HFFc6 (cell line): Measurements from ENCODE around the gene CYP1A2. TPM values are rescaled to one million over a fixed set of nuclear protein-coding genes. Genes with fewer than 3 reads are reported as not detected.

Experiments used
- DNase-seq: peaks from one replicate; pipeline ENCODE4 v3.0.0-alpha.2; 2018
- H3K27ac Mint-ChIP-seq: 2 replicates; pipeline ENCODE4 v1.8.0; 2020; ENCODE audit warnings: mild to moderate bottlenecking, mixed read lengths
- H3K27me3 Mint-ChIP-seq: 2 replicates; pipeline ENCODE4 v1.8.0; 2021; ENCODE audit warnings: mild to moderate bottlenecking, moderate library complexity, mixed read lengths; ENCODE audit not compliant: insufficient read depth
- H3K36me3 Mint-ChIP-seq: 2 replicates; pipeline ENCODE4 v1.8.0; 2021; ENCODE audit warnings: low read depth, mixed read lengths
- H3K4me1 Mint-ChIP-seq: 2 replicates; pipeline ENCODE4 v1.8.0; 2020; ENCODE audit warnings: low read depth, mixed read lengths
- H3K4me3 Mint-ChIP-seq: 2 replicates; pipeline ENCODE4 v1.8.0; 2020; ENCODE audit warnings: mild to moderate bottlenecking, moderate library complexity, mixed read lengths
- H3K9me3 Mint-ChIP-seq: 2 replicates; pipeline ENCODE4 v1.8.0; 2020; ENCODE audit warnings: mild to moderate bottlenecking, mixed read lengths
- total RNA-seq, 6 experiments: library from RNA; stranded (reverse); fragmentation: NEBNext Ultra II Directional; extraction: Animal tissue kit (Norgen Biotek cat#: 25700); gene quantifications; 2 replicates in 1 of 6; 3 replicates in 5 of 6; pipeline ENCODE4 v1.2.3, GENCODE V29; 2021
- TF ChIP-seq, protein P1 (sequence below): fragments of 200-600 bp; sonication (generic); IDR thresholded peaks from 2 replicates; pipeline ENCODE4 v1.5.0; 2021; ENCODE audit warnings: antibody characterized with exemption, mild to moderate bottlenecking

Gene CYP1A2
- total RNA-seq, 6 experiments from 2014 or later: not detected

DNA sequence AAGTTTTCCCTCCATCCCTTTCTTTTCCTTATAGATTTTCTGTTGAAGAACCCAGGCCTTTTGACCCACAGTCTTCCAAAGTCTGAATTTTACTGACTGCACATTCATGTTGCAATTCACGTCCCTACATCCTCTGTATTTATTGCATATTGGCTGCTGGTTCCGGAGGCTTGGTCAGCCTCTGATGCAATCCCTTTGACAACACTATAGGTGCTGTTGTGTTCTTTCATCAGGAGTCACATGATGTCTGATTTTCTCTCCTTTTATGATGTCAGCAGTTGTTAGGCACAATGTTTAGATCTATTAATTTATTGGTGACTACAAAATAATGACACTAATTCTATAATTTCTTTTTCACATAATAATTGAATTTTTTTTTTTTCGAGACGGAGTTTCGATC, 32.0 kb upstream of the CYP1A2 start:
- no peak for DNase-seq
- Mint-ChIP-seq H3K27ac (no peak overlapping the region), H3K27me3 (peaks cover 13% of the 10 kb centered on the region), H3K4me1 (no peaks in the 10 kb centered on the region), H3K4me3 (no peak overlapping the region), H3K9me3 (no peaks in the 10 kb centered on the region), H3K36me3 (no peaks in the 10 kb centered on the region)
- TF ChIP-seq, protein P1, sequence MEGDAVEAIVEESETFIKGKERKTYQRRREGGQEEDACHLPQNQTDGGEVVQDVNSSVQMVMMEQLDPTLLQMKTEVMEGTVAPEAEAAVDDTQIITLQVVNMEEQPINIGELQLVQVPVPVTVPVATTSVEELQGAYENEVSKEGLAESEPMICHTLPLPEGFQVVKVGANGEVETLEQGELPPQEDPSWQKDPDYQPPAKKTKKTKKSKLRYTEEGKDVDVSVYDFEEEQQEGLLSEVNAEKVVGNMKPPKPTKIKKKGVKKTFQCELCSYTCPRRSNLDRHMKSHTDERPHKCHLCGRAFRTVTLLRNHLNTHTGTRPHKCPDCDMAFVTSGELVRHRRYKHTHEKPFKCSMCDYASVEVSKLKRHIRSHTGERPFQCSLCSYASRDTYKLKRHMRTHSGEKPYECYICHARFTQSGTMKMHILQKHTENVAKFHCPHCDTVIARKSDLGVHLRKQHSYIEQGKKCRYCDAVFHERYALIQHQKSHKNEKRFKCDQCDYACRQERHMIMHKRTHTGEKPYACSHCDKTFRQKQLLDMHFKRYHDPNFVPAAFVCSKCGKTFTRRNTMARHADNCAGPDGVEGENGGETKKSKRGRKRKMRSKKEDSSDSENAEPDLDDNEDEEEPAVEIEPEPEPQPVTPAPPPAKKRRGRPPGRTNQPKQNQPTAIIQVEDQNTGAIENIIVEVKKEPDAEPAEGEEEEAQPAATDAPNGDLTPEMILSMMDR: no peak

DNA sequence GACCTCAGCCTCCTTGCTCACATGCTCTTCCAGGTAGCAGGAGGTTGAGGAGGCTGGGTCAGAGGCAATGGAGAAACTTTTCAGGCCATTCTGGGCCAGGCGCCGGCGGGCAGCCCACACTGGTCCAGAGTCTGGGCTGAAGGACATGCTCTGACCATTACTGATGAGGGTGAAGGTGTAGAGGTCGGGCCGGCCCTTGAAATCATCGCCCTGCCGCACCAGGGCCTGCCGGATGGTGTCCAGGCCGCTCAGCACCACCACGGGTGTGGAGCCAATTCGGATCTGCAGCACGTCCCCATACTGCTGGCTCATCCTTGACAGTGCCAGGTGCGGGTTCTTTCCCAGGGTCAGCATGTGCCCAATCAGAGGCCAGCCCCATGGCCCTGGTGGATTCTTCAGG, 26.1 kb upstream of the CYP1A2 start:
- Mint-ChIP-seq H3K9me3 (no peaks in the 10 kb centered on the region), H3K27me3 (peaks cover 49% of the 10 kb centered on the region), H3K4me1 (no peaks in the 10 kb centered on the region), H3K4me3 (no peak overlapping the region), H3K27ac (no peak overlapping the region), H3K36me3 (peaks cover 4% of the 10 kb centered on the region; the same call in 1 of the 2 replicates)
- DNase-seq: no peak
- TF ChIP-seq, protein P1: no peak

DNA sequence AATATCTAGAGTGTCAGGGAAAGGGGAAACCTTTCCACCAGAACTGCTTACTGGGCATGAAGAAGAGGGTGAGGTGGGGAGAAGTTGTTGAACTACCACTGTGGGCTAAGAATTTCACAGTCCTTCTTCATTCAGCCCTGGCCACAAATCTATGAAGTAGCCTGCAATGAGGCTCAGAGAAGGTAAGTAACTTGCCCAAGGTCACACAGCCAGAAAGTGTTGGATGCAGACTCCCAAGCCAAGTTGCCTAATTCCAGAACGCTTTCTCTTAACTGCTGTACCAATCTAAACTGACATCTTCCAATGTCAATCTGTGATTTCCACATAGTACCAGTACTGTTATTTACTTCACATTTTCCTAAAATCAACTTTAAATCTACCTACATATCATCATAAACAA, 25.5 kb upstream of the CYP1A2 start:
- no peak overlapping the region for H3K27ac Mint-ChIP-seq
- TF ChIP-seq, protein P1: no peak
- H3K4me1 Mint-ChIP-seq: no peaks in the 10 kb centered on the region
- no peaks in the 10 kb centered on the region for H3K9me3 Mint-ChIP-seq
- H3K4me3 Mint-ChIP-seq: no peak overlapping the region
- H3K27me3 Mint-ChIP-seq: peaks cover 52% of the 10 kb centered on the region
- DNase-seq: no peak
- peaks cover 4% of the 10 kb centered on the region; the same call in 1 of the 2 replicates for H3K36me3 Mint-ChIP-seq

DNA sequence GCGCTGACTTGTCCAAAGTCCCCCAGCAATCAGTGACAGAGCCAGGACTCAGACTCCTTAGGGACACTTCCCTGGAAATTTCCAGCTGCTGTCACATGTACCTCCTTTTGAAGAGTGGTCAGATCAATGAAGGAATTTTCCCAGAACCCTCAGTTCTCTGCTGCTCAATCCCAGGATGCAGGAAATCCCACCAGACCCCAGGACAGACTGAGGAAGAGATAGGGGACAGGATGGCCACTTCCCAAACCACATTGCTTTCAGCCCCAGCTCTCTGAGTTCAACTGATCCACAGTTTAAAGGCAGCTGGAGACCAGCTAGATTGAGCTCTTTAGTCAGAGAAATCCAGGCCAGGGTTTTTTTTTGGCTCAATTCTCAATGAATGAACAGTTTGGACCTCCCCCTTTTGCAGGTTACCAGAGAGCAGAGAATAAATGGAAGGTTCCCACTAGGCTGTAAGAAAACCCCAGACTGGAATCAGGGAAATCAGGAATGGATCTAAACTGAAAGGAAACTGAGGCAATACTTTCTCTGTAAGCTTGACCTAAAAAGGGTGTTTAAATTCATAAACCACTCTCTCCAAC, 24.8 kb upstream of the CYP1A2 start:
- DNase-seq: peak; percentile 8
- peaks cover 4% of the 10 kb centered on the region; the same call in 1 of the 2 replicates for H3K36me3 Mint-ChIP-seq
- no peak overlapping the region for H3K4me3 Mint-ChIP-seq
- TF ChIP-seq, protein P1: no peak
- H3K27me3 Mint-ChIP-seq: peaks cover 57% of the 10 kb centered on the region
- H3K27ac Mint-ChIP-seq: no peak overlapping the region
- H3K9me3 Mint-ChIP-seq: no peaks in the 10 kb centered on the region
- H3K4me1 Mint-ChIP-seq: no peaks in the 10 kb centered on the region

DNA sequence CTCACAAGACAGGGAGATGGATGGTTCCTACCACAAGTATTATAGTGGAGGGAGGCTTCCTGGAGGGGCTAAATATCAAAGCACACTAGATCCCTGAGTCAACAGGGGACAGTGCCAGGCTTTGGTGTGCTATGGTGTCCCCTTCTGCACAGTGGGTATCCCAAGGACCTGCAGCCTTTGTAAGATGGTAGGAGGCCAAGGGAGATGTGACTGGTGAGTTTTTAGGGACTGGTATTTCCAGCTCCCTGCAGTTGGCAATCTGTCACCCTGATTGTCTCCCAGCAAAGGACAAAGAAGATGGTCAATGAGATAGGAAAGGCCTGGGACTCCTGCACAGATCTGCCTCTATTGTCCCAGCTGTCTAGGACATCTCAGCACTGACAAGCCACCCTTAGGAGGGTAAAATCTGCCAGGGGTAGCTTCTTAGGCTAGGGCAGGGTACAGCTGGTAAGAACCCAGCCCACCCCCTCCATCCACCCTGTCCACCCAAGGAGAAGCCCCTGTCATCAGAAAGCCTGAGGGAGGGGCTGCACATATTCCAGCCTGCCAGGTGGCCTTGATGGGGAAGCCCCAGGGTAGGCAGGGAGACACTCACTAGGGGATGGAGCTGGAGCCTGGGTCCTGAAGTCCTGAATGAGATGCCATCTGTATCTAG, 23.9 kb upstream of the CYP1A2 start:
- H3K36me3 Mint-ChIP-seq: peaks cover 4% of the 10 kb centered on the region; the same call in 1 of the 2 replicates
- H3K4me1 Mint-ChIP-seq: no peaks in the 10 kb centered on the region
- TF ChIP-seq, protein P1: no peak
- H3K27me3 Mint-ChIP-seq: peaks cover 59% of the 10 kb centered on the region
- H3K27ac Mint-ChIP-seq: no peak overlapping the region
- DNase-seq: no peak
- H3K4me3 Mint-ChIP-seq: no peak overlapping the region
- no peaks in the 10 kb centered on the region for H3K9me3 Mint-ChIP-seq
